Thyroid gland (tissue), 4 donors: ENCODE measurements around the gene DCLK2.

Source experiments
- CTCF ChIP-seq, 6 experiments: fragments of 200-600 bp in 3 of 6; fragments of 450-650 bp in 3 of 6; sonication (generic) in 3 of 6; IDR thresholded peaks; one replicate each; pipeline ENCODE4 v1.5.1; 2016 to 2019; ENCODE audit warnings: antibody characterized with exemption in 6 of 6, mild to moderate bottlenecking in 2 of 6, inconsistent platforms in 1 of 6, moderate library complexity in 1 of 6
- POLR2A ChIP-seq, 2 donors: fragments of 450-650 bp; IDR thresholded peaks; one replicate each; pipeline ENCODE4 v1.6.1; 2017; ENCODE audit warnings: antibody characterized with exemption in 2 of 2, mild to moderate bottlenecking in 2 of 2, moderate library complexity in 1 of 2

- TF ChIP-seq CTCF (IDR thresholded peaks at IDR 0.05) = no peak
- TF ChIP-seq POLR2A (IDR thresholded peaks at IDR 0.05) = no peak
These were observed 157.1 kb downstream of the DCLK2 start for GRCh38 chr4:150235317-150235716.
